Dendritic cell treated with granulocyte-macrophage colony-stimulating factor and Interleukin-4, amounts not matched to agents 40 ng/mL and 50 ng/mL, for 4 days (primary cell): ENCODE results near the gene SPATA16.
"Not testable (repeated sequence)": the region's sequence is repeated elsewhere in the genome, so short reads cannot be mapped to it uniquely, and the experiment has no call there.

Experiments used
- H3K27ac Mint-ChIP-seq: one replicate; pipeline ENCODE4 v1.8.0; 2022; ENCODE audit warnings: mild to moderate bottlenecking, mixed read lengths
- H3K27me3 Mint-ChIP-seq: one replicate; pipeline ENCODE4 v1.8.0; 2022; ENCODE audit warnings: mild to moderate bottlenecking, mixed read lengths
- H3K36me3 Mint-ChIP-seq: one replicate; pipeline ENCODE4 v1.8.0; 2022; ENCODE audit warnings: low read depth, mixed read lengths
- H3K4me1 Mint-ChIP-seq: one replicate; pipeline ENCODE4 v1.8.0; 2022; ENCODE audit warnings: low read depth, mixed read lengths
- H3K4me3 Mint-ChIP-seq: one replicate; pipeline ENCODE4 v1.8.0; 2022; ENCODE audit warnings: mild to moderate bottlenecking, moderate library complexity, mixed read lengths
- H3K9me3 Mint-ChIP-seq: one replicate; pipeline ENCODE4 v1.8.0; 2022; ENCODE audit warnings: mixed read lengths
- intact Hi-C: fragments of 100-400 bp; cut with micrococcal nuclease; formaldehyde crosslinking; loops from one replicate; pipeline ENCODE4 v1.15.0; 2022

Gene SPATA16

DNA sequence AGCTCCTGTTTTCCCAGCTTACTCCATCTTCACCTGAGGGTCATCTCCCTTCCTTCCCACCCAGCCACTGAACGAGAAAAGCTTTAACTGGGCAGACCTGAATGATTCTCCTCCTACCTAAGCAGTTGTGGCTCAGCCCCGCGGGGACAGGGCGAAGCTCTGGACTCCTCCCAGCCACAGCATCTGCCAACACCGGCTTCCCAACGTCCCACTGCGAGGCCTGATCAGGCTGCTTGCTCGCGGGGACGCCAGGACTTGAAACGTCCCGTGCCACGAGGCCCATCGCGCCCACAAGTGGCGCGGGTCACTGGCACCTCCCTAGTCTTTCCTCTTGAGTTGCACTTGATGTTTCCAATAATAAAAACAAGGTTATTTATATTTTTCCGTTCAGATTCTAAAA lies at the start of gene SPATA16:
SPATA16 (minus strand) TSS at position 250 of the 400 bp plus-strand sequence. CDS start 23,504 bp downstream, outside the sequence.
- Mint-ChIP-seq H3K9me3 (peaks cover 3% of the 10 kb centered on the region), H3K27ac (no peak within 1 kb of the TSS), H3K4me3 (no peak within 1 kb of the TSS), H3K36me3 (no peaks in the 10 kb centered on the region), H3K27me3 (no peaks in the 10 kb centered on the region), H3K4me1 (no peaks in the 10 kb centered on the region)
- intact Hi-C loops, result no loop called here

DNA sequence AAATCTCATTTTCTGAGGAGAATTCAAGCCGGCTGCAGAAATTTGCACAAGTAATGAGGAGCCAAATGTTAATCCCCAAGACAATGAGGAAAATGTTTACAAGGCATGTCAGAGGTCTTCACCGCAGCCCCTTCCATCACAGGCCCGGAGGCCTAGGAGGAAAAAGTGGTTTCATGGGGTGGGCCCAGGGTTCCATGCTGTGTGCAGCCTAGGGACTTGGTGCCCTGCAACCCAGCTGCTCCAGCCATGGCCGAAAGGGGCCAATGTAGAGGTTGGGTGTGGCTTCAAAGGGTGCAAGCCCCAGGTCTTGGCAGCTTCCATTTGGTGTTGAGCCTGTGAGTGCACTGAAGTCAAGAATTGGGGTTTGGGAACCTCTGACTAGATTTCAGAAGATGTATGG lies 42.0 kb upstream of the SPATA16 start:
- H3K27ac Mint-ChIP-seq, H3K4me3 Mint-ChIP-seq, intact Hi-C loops, H3K4me1 Mint-ChIP-seq, H3K36me3 Mint-ChIP-seq, H3K27me3 Mint-ChIP-seq: not testable (repeated sequence)
- peaks cover 39% of the 10 kb centered on the region for H3K9me3 Mint-ChIP-seq

DNA sequence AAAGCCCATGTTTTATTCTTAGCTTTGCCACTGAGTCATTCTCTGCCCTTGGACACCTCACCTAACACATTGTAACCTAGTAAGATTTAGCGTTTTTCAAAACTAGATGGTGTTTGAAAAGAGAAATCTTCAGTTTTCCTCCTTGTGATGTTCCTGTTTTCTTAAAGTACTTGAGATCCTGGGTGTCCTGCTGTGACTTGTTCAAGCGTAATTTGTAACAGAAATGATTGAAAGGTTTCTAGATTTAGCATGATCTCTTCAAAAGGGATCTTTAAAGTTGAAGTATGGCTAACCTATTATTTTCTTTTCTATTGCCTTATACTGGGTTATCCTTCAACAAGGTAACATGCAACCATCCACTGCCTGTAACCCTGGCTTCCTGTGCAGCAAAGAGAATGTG lies 32.6 kb upstream of the SPATA16 start:
- H3K36me3 Mint-ChIP-seq, result no peaks in the 10 kb centered on the region
- intact Hi-C loops, result no loop called here
- H3K27ac Mint-ChIP-seq, result no peak overlapping the region
- no peaks in the 10 kb centered on the region for H3K27me3 Mint-ChIP-seq
- no peaks in the 10 kb centered on the region for H3K9me3 Mint-ChIP-seq
- no peak overlapping the region for H3K4me3 Mint-ChIP-seq
- no peaks in the 10 kb centered on the region for H3K4me1 Mint-ChIP-seq

- intact Hi-C loops, H3K9me3 Mint-ChIP-seq, H3K4me3 Mint-ChIP-seq, H3K4me1 Mint-ChIP-seq, H3K27me3 Mint-ChIP-seq, H3K27ac Mint-ChIP-seq, H3K36me3 Mint-ChIP-seq: not testable (repeated sequence)
Observed at GRCh38 chr3:173159139-173159538, 18.1 kb upstream of the SPATA16 start.

DNA sequence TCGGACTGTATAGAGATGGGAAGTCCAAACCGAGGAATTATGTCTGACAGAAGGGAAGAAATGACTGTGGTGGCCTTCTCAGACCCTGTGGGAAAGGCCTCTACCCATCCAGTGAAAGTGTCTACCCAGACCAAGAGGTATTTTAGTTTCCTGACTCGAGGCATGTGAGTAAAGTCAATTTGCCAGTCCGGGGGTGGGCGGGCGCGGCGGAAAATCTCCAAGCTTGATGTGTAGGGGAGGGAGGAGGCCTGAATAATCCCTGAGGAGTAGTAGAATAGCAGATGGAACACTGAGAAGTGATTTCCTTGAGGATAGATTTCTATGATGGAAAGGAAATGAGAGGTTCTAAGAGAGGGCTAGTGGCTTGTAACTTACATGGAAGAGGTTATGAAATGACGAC lies 15.5 kb upstream of the SPATA16 start:
- H3K4me3 Mint-ChIP-seq, H3K36me3 Mint-ChIP-seq, H3K27me3 Mint-ChIP-seq, H3K27ac Mint-ChIP-seq, intact Hi-C loops, H3K9me3 Mint-ChIP-seq, H3K4me1 Mint-ChIP-seq: not testable (repeated sequence)

- Mint-ChIP-seq H3K4me1 (no peaks in the 10 kb centered on the region), H3K4me3 (no peak overlapping the region), H3K27me3 (no peaks in the 10 kb centered on the region), H3K9me3 (peaks cover 6% of the 10 kb centered on the region), H3K36me3 (no peaks in the 10 kb centered on the region), H3K27ac (no peak overlapping the region)
- intact Hi-C loops, result no loop called here
Observed at GRCh38 chr3:173153631-173154030, 12.6 kb upstream of the SPATA16 start.

- H3K27ac Mint-ChIP-seq, result no peak overlapping the region
- no peaks in the 10 kb centered on the region for H3K27me3 Mint-ChIP-seq
- no peaks in the 10 kb centered on the region for H3K9me3 Mint-ChIP-seq
- H3K36me3 Mint-ChIP-seq, result no peaks in the 10 kb centered on the region
- intact Hi-C loops, result no loop called here
- no peaks in the 10 kb centered on the region for H3K4me1 Mint-ChIP-seq
- H3K4me3 Mint-ChIP-seq, result no peak overlapping the region
Observed at GRCh38 chr3:173139420-173139819, 1.6 kb downstream of the SPATA16 start.

DNA sequence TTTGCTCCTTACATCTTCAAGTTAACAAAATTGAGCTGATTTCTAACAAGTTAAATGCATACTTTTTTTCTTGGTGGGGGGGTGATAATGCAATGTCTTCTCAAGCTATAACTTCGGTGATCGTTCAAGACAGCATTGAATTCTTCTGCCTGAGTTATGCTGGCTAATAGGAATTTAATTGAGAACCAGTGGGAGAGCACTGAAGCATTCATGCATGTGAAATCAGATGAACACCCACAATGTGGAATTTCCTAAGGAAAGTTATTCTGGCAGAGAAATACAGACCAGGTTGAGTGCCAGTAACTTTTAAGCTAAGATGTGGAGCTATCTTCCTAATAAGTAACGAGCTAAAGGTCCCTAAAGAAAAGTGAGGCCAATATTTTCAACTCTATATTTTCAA lies 3.0 kb downstream of the SPATA16 start:
- H3K27ac Mint-ChIP-seq, result no peak overlapping the region
- intact Hi-C loops, result no loop called here
- H3K9me3 Mint-ChIP-seq, result no peaks in the 10 kb centered on the region
- no peaks in the 10 kb centered on the region for H3K4me1 Mint-ChIP-seq
- no peak overlapping the region for H3K4me3 Mint-ChIP-seq
- no peaks in the 10 kb centered on the region for H3K27me3 Mint-ChIP-seq
- no peaks in the 10 kb centered on the region for H3K36me3 Mint-ChIP-seq

DNA sequence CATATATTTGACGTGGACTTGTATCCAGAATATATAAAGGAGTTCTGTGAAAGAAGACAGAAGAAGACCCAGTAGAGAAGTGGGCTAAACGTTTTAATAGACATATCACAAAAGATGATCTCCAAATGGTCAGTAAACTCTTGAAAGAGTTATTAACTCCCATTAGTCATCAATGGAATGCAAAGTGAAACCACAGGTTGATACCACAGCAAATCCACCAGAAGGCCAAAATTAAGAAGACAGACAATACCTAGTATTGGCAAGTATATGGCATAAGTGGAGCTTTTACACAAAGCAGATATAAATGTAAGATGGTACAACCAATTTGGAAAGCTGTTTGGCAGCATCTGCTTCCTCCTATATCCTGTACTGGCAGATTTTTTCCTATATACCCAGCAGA lies 6.0 kb downstream of the SPATA16 start:
- Mint-ChIP-seq H3K9me3 (no peaks in the 10 kb centered on the region), H3K27ac (no peak overlapping the region), H3K27me3 (no peaks in the 10 kb centered on the region), H3K4me3 (no peak overlapping the region), H3K36me3 (no peaks in the 10 kb centered on the region), H3K4me1 (no peaks in the 10 kb centered on the region)
- intact Hi-C loops, result no loop called here

DNA sequence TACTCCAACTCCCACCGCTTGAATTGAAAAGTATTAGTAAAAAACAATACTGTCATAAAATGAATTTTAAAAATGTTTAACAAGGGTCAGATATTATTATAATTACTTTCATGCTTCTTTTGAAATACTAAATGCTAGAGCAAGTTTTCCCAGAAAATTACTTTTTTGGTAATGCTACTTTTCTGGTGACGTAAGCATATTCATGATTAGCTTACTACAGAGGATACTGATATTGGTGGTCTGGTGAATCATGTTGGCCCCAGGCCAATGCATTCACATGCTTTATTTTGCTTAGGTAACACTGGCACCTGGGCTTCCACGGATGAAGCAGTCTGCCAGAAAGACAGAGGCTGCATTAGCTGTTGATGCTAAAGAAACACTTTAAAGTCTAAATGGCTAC lies 12.4 kb downstream of the SPATA16 start:
- intact Hi-C loops, result no loop called here
- Mint-ChIP-seq H3K9me3 (no peaks in the 10 kb centered on the region), H3K4me3 (no peak overlapping the region), H3K27me3 (no peaks in the 10 kb centered on the region), H3K27ac (no peak overlapping the region), H3K36me3 (no peaks in the 10 kb centered on the region), H3K4me1 (no peaks in the 10 kb centered on the region)

DNA sequence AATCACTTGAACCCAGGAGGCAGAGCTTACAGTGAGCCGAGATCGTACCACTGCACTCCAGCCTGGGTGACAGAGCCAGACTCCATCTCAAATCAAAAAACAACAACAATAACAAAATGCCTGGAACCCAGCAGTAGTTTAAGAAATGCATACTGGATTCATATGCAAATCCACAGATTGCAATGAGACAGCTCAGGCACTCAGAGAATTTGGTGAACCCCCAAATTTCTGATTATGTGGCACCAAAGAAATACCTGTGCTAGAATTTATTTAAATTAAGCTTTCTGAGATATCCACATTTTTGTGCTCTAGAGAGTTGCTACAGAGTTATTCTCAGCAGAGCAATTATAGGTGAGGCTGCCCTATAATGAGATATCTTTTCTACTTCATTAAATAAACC lies 29.7 kb downstream of the SPATA16 start:
- no peak overlapping the region for H3K27ac Mint-ChIP-seq
- no peak overlapping the region for H3K4me3 Mint-ChIP-seq

GRCh38 chr3:173109143-173109542 lies 31.9 kb downstream of the SPATA16 start:
- peaks cover 5% of the 10 kb centered on the region for H3K9me3 Mint-ChIP-seq
- H3K27me3 Mint-ChIP-seq, result no peaks in the 10 kb centered on the region
- intact Hi-C loops, result no loop called here
- no peak overlapping the region for H3K4me3 Mint-ChIP-seq
- H3K36me3 Mint-ChIP-seq, result no peaks in the 10 kb centered on the region
- H3K4me1 Mint-ChIP-seq, result no peaks in the 10 kb centered on the region
- no peak overlapping the region for H3K27ac Mint-ChIP-seq

More for the DNA sequence above, 29.7 kb downstream of the SPATA16 start:
- no peaks in the 10 kb centered on the region for H3K27me3 Mint-ChIP-seq
- no peaks in the 10 kb centered on the region for H3K36me3 Mint-ChIP-seq
- no peaks in the 10 kb centered on the region for H3K9me3 Mint-ChIP-seq
- no peaks in the 10 kb centered on the region for H3K4me1 Mint-ChIP-seq
- intact Hi-C loops, result no loop called here

DNA sequence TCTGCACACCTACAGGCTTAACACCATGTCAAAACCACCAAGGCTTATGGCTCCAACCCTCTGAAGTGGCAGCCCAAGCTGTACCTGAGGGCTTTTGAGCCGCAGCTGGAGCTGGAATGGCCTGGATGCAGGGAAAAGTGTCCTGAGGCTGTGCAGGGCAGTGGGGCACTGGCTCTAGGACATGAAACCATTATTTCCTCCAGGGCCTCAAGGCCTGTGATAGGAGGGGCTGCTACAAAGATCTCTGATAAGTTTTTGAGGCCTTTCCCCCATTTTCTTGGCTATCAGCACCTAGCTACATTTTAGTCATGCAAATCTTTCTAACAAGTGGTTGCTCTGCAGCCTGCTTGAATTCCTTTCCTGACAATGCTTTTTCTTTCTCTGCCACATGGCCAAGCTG lies 37.6 kb downstream of the SPATA16 start:
- no peak overlapping the region for H3K27ac Mint-ChIP-seq
- no peaks in the 10 kb centered on the region for H3K27me3 Mint-ChIP-seq
- intact Hi-C loops, result no loop called here
- no peaks in the 10 kb centered on the region for H3K36me3 Mint-ChIP-seq
- no peaks in the 10 kb centered on the region for H3K4me1 Mint-ChIP-seq
- H3K4me3 Mint-ChIP-seq, result no peak overlapping the region
- peaks cover 6% of the 10 kb centered on the region for H3K9me3 Mint-ChIP-seq

GRCh38 chr3:173098959-173099358 lies 42.1 kb downstream of the SPATA16 start:
- Mint-ChIP-seq H3K9me3 (no peaks in the 10 kb centered on the region), H3K4me3 (no peak overlapping the region), H3K27ac (no peak overlapping the region), H3K27me3 (no peaks in the 10 kb centered on the region), H3K4me1 (no peaks in the 10 kb centered on the region), H3K36me3 (no peaks in the 10 kb centered on the region)
- intact Hi-C loops, result no loop called here

DNA sequence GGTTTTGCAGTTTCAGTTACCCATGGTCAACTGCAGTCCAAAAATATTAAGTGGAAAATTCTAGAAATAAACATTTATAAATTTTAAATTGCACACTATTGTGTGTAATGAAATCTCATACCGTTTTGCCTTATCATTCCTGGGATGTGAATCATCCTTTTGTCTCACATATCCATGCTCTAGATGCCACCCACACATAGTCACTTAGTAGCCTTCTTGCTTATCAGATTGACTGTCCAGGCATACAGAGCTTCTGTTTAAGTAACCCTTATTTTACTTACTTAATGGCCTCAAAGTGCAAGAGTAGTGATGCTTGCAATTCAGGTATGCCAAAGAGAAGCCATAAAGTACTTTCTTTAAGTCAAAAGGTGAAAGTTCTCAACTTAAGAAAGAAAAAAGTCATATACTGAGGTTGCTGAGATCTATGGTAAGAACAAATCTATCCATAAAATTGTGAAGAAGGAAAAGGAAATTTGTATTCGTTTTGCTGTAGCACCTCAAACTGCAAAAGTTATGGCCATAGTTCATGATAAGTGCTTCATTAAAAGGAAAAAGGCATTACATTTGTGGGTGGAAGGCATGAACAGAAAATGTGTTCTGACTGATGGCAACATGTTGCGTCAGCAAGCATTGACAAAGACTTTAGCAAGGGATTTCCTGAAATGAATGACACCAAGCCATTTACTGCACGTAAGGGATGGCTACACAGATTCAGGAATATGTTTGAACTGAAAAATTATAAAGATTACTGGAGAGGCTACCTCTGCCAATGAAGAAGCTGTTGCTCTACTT lies 43.8 kb downstream of the SPATA16 start:
- H3K27ac Mint-ChIP-seq, result no peak overlapping the region
- H3K27me3 Mint-ChIP-seq, result no peaks in the 10 kb centered on the region
- no peaks in the 10 kb centered on the region for H3K4me1 Mint-ChIP-seq
- no peaks in the 10 kb centered on the region for H3K36me3 Mint-ChIP-seq
- intact Hi-C loops, result no loop called here
- H3K4me3 Mint-ChIP-seq, result no peak overlapping the region
- no peaks in the 10 kb centered on the region for H3K9me3 Mint-ChIP-seq
